Sigmoid colon (tissue), 4 donors: ENCODE measurements around the gene NUP98.
A peak's percentile ranks its signal among the peaks of the same experiment; 100 is the strongest.

Experiments
- CTCF ChIP-seq, 4 experiments: fragments of 450-650 bp in 3 of 4; fragments of 200-600 bp in 1 of 4; IDR thresholded peaks; one replicate each; pipeline ENCODE4 v1.5.1; 2016 to 2019; ENCODE audit warnings: antibody characterized with exemption in 4 of 4, mild to moderate bottlenecking in 3 of 4, moderate library complexity in 2 of 4
- EP300 ChIP-seq, 4 donors: sonication (generic); formaldehyde crosslinking; IDR thresholded peaks; one replicate each; pipeline ENCODE4 v1.6.1; 2017; ENCODE audit warnings: antibody characterized with exemption in 4 of 4
- POLR2AphosphoS5 ChIP-seq, 4 donors: sonication (generic); formaldehyde crosslinking; IDR thresholded peaks; one replicate each; pipeline ENCODE4 v1.6.1; 2017; ENCODE audit warnings: antibody characterized with exemption in 4 of 4

- no peak for TF ChIP-seq CTCF (IDR thresholded peaks at IDR 0.05)
- TF ChIP-seq EP300 (IDR thresholded peaks at IDR 0.05) = no peak
- TF ChIP-seq POLR2AphosphoS5 (IDR thresholded peaks at IDR 0.05) = peak in 2 of 4 donors; percentile 22 to 46
Measured at GRCh38 chr11:3642071-3642951, 155.0 kb downstream of the NUP98 start.
